Endothelial cell of umbilical vein (primary cell): Measurements from ENCODE around the gene SLC1A1. TPM values are rescaled to one million over a fixed set of nuclear protein-coding genes. Genes with fewer than 3 reads are reported as not detected.

Experiments used
- BruUV-seq: library from RNA; stranded (reverse); fragments of 400-500 nt; replicated peaks from 2 replicates; lab custom pipeline; 2021; lab: Mats Ljungman, UMichigan
- CTCF ChIA-PET: fragments of 300-600, 350-600 bp; sonication (Branson Sonifier 250); formaldehyde crosslinking; loops from one replicate; lab custom pipeline; 2021; ENCODE audit warnings: antibody characterized with exemption, inconsistent platforms; lab: Charles Lee
- POLR2A ChIA-PET: fragments of 300-600, 350-600 bp; sonication (Branson Sonifier 250); formaldehyde crosslinking; loops from one replicate; lab custom pipeline; 2021; ENCODE audit warnings: antibody characterized with exemption, inconsistent platforms; lab: Charles Lee
- DNase-seq: peaks from one replicate; pipeline ENCODE4 v3.0.0-alpha.2; 2011; ENCODE audit warnings: low read depth, low spot score
- FAIRE-seq: peaks from 2 replicates; lab custom pipeline; 2011; peaks lifted over from hg19 to GRCh38; lab: Jason Lieb, UNC
- H2AFZ ChIP-seq: 2 replicates; pipeline ENCODE4 v1.6.0; 2012; ENCODE audit warnings: low read depth, low read length, control low read depth, inconsistent platforms
- H3K27ac ChIP-seq: 2 replicates; pipeline ENCODE4 v1.5.1; 2011; ENCODE audit warnings: low read depth, mild to moderate bottlenecking, control low read depth, low read length, moderate library complexity; ENCODE audit not compliant: insufficient read depth
- H3K27me3 ChIP-seq, 2 experiments: 2 replicates each; pipeline versions ENCODE4 v1.6.0 to v1.6.1; 2011; ENCODE audit warnings: low read length in 2 of 2, mixed read lengths in 1 of 2; ENCODE audit not compliant: control insufficient read depth in 2 of 2, insufficient read depth in 2 of 2
- H3K36me3 ChIP-seq, 2 experiments: 2 replicates in 1 of 2; 3 replicates in 1 of 2; pipeline ENCODE4 v1.5.1; 2011; ENCODE audit warnings: low read length in 2 of 2, mild to moderate bottlenecking in 1 of 2, moderate library complexity in 1 of 2; ENCODE audit not compliant: control insufficient read depth in 2 of 2, insufficient read depth in 2 of 2; ENCODE audit errors: extremely low read depth in 1 of 2
- H3K4me1 ChIP-seq: 3 replicates; pipeline ENCODE4 v1.5.1; 2011; ENCODE audit warnings: mild to moderate bottlenecking, low read length; ENCODE audit not compliant: control insufficient read depth, insufficient read depth; ENCODE audit errors: extremely low read depth
- H3K4me2 ChIP-seq: 2 replicates; pipeline ENCODE4 v1.6.1; 2011; ENCODE audit warnings: low read length, control low read depth, mixed read lengths; ENCODE audit not compliant: insufficient read depth
- H3K4me3 ChIP-seq, 3 experiments: fragments of 200-600 bp in 1 of 3; sonication (generic), shearing (Covaris generic) in 1 of 3; replicated peaks in 1 of 3; 2 replicates each; pipeline ENCODE4 v1.5.1; 2011 to 2016; ENCODE audit warnings: control low read depth in 3 of 3, low read length in 3 of 3, mild to moderate bottlenecking in 2 of 3, inconsistent platforms in 1 of 3, low read depth in 1 of 3, moderate library complexity in 1 of 3; ENCODE audit not compliant: insufficient read depth in 1 of 3
- H3K79me2 ChIP-seq: 2 replicates; pipeline ENCODE4 v1.6.0; 2012; ENCODE audit warnings: low read length, inconsistent platforms; ENCODE audit not compliant: control insufficient read depth, insufficient read depth
- H3K9ac ChIP-seq: replicated peaks from 2 replicates; pipeline ENCODE3; 2011; ENCODE audit warnings: low read length, control low read depth; ENCODE audit not compliant: insufficient read depth; ENCODE audit errors: extremely low read depth
- H3K9me1 ChIP-seq: replicated peaks from 3 replicates; pipeline ENCODE4 v1.6.0; 2011; ENCODE audit warnings: mild to moderate bottlenecking, low read length; ENCODE audit not compliant: control insufficient read depth, insufficient read depth; ENCODE audit errors: extremely low read depth
- H3K9me3 ChIP-seq: replicated peaks from 2 replicates; pipeline ENCODE4 v1.5.1; 2012; ENCODE audit warnings: low read length, inconsistent platforms; ENCODE audit not compliant: control insufficient read depth, insufficient read depth
- H4K20me1 ChIP-seq: replicated peaks from 2 replicates; pipeline ENCODE3; 2011; ENCODE audit warnings: mild to moderate bottlenecking, low read length; ENCODE audit not compliant: control insufficient read depth, insufficient read depth; ENCODE audit errors: extremely low read depth
- EZH2 ChIP-seq: IDR thresholded peaks from 2 replicates; pipeline ENCODE4 v1.6.1; 2012; ENCODE audit warnings: borderline replicate concordance, low read depth, mild to moderate bottlenecking, moderate library complexity, low read length, inconsistent platforms; ENCODE audit not compliant: severe bottlenecking
- FOS ChIP-seq: IDR thresholded peaks from 2 replicates; pipeline ENCODE4 v1.6.1; 2011; ENCODE audit warnings: mild to moderate bottlenecking, low read length, moderate library complexity, borderline replicate concordance; ENCODE audit not compliant: insufficient read depth
- GATA2 ChIP-seq: IDR thresholded peaks from 2 replicates; pipeline ENCODE4 v1.7.0; 2011; ENCODE audit warnings: low read depth, mild to moderate bottlenecking, moderate library complexity, mixed read lengths, low read length; ENCODE audit not compliant: insufficient read length, insufficient read depth
- JUN ChIP-seq: IDR thresholded peaks from 2 replicates; pipeline ENCODE4 v1.6.1; 2011; ENCODE audit warnings: borderline replicate concordance, low read depth; ENCODE audit not compliant: insufficient read length, insufficient read depth
- MAX ChIP-seq: IDR thresholded peaks from 2 replicates; pipeline ENCODE4 v1.6.1; 2011; ENCODE audit not compliant: insufficient read depth, insufficient read length
- MYC ChIP-seq: IDR thresholded peaks from one replicate; pipeline ENCODE4 v1.6.1; 2011; ENCODE audit warnings: mild to moderate bottlenecking, low read depth, low read length
- POLR2A ChIP-seq: IDR thresholded peaks from 2 replicates; pipeline ENCODE4 v1.6.1; 2012; ENCODE audit warnings: low read depth, mild to moderate bottlenecking, control low read depth, low read length
- POLR2AphosphoS5 ChIP-seq: IDR thresholded peaks from 2 replicates; pipeline ENCODE4 v1.6.1; 2012; ENCODE audit warnings: low read depth, mild to moderate bottlenecking, control low read depth, low read length, moderate library complexity; ENCODE audit not compliant: insufficient read depth
- dilution Hi-C: fragments of 300-500 bp; cut with MboI; formaldehyde crosslinking; loops from one replicate; pipeline ENCODE4 v1.15.0; 2019; ENCODE audit warnings: low sequenced_read_pairs; ENCODE audit not compliant: extremely low pct_ligation_motif_present
- intact Hi-C: fragments of 100-400 bp; cut with micrococcal nuclease; formaldehyde crosslinking; loops from one replicate; pipeline ENCODE4 v1.10.0; 2022
- polyA plus RNA-seq, 4 experiments: library from polyadenylated mRNA; depleted of rRNA in 3 of 4; stranded (reverse) in 3 of 4; unstranded in 1 of 4; fragments of >200 nt; gene quantifications; 2 replicates each; pipeline versions ENCODE4 v1.2.1 to v1.2.3, GENCODE V29; 2011 to 2012; ENCODE audit warnings: missing spikeins in 1 of 4
- total RNA-seq: library from RNA; stranded (reverse); gene quantifications from 2 replicates; pipeline ENCODE4 v1.2.3, GENCODE V29; 2021
- TF ChIP-seq, protein P1 (sequence below), 2 donors: IDR thresholded peaks; 1 replicate in 1 of 2; 2 replicates in 1 of 2; pipeline ENCODE4 v1.5.1; 2011; ENCODE audit warnings: low read length in 2 of 2, mild to moderate bottlenecking in 2 of 2, moderate library complexity in 2 of 2, control low read depth in 1 of 2, inconsistent platforms in 1 of 2, low read depth in 1 of 2; ENCODE audit not compliant: insufficient read depth in 1 of 2; ENCODE audit errors: extremely low read depth in 1 of 2

Gene SLC1A1
- total and polyA plus RNA-seq, 2 donors (not counting 3 experiments of a cell fraction or from before 2014, with no cell fraction given): 5.8 to 8.3 TPM

DNA sequence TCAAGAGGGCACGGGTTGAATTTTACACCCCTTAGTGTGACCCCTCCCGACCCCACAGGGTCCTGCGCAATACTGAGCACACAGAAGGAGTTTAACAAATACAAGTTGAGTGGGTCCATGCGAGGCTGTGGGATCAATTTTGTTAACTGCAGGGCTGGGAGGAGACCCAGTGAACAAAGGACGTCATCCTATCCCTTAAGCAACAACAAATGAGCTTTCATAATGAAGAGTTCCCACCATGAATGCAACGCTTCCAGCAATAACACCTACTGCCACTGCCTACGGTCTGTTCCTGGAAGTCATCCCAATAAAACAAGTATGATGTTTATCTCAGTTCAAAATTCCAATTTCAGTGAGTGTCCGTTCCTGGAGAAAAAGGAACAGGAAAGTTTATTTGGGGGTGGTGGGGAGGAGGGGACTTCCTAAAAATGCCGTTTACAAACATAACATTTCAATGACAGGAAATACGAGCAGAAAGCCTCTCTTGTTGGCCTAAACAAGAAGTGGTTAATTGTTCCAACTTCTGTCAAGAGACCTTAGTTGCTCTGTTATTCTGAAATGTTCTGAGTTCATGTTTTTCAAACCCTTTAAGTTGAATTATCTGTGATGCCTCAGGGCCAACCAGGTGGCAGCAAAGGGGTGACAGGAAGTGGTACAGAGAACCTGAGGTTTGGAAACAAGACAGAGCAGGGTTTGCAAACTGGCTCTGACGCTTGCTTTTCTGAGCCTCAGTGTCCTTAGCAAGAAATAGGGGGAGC lies 106.1 kb downstream of the SLC1A1 start:
- FAIRE-seq: peak; percentile 95
- H3K27ac ChIP-seq: peak overlapping the region; percentile 58
- no peaks in the 10 kb centered on the region for H3K27me3 ChIP-seq
- no peaks in the 10 kb centered on the region for H3K9me3 ChIP-seq
- POLR2A ChIA-PET: no interaction called here
- peak overlapping the region; percentile 55 for H2AFZ ChIP-seq
- H3K36me3 ChIP-seq: no peaks in the 10 kb centered on the region
- intact Hi-C loops: loop anchor here (1.0 to 5.0 kb wide), 5 partner anchors 41 to 214 kb away; partner anchors contain the start of genes AK3 and SLC1A1
- TF ChIP-seq POLR2AphosphoS5 (peak; percentile 81), GATA2 (peak; percentile 72), JUN (peak; percentile 14), MAX (no peak), MYC (no peak), FOS (no peak), EZH2 (no peak), POLR2A (peak; percentile 19)
- TF ChIP-seq, protein P1, sequence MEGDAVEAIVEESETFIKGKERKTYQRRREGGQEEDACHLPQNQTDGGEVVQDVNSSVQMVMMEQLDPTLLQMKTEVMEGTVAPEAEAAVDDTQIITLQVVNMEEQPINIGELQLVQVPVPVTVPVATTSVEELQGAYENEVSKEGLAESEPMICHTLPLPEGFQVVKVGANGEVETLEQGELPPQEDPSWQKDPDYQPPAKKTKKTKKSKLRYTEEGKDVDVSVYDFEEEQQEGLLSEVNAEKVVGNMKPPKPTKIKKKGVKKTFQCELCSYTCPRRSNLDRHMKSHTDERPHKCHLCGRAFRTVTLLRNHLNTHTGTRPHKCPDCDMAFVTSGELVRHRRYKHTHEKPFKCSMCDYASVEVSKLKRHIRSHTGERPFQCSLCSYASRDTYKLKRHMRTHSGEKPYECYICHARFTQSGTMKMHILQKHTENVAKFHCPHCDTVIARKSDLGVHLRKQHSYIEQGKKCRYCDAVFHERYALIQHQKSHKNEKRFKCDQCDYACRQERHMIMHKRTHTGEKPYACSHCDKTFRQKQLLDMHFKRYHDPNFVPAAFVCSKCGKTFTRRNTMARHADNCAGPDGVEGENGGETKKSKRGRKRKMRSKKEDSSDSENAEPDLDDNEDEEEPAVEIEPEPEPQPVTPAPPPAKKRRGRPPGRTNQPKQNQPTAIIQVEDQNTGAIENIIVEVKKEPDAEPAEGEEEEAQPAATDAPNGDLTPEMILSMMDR (IDR thresholded peaks at IDR 0.05; ENCODE audit: extremely low read depth in 1 of 2, insufficient read depth in 1 of 2, low read depth in 1 of 2, low read length in 2 of 2): no peak
- peak overlapping the region; percentile 43 for H3K4me2 ChIP-seq
- CTCF ChIA-PET: interaction anchor here (0.8 to 1.5 kb wide), 5 partner anchors 9 to 1739 kb away, joined by 3 to 8 read pairs (median 4); no protein-coding TSS in a partner anchor
- H4K20me1 ChIP-seq: no peaks in the 10 kb centered on the region
- dilution Hi-C loops: no loop called here
- H3K79me2 ChIP-seq: no peaks in the 10 kb centered on the region
- H3K9ac ChIP-seq: no peak overlapping the region
- H3K9me1 ChIP-seq: no peaks in the 10 kb centered on the region
- DNase-seq: peak; percentile 89
- H3K4me3 ChIP-seq: peak overlapping the region in 1 of 3 experiments; percentile 11
- H3K4me1 ChIP-seq: peaks cover 17% of the 10 kb centered on the region
- BruUV-seq: no TSS peak
